IPS-18a (cell line): Measurements from ENCODE around the gene PREX1.

ENCODE experiments used
- H3K27ac ChIP-seq: one replicate; pipeline ENCODE4 v1.5.1; 2013; ENCODE audit warnings: low read length
- H3K27me3 ChIP-seq: one replicate; pipeline ENCODE4 v1.6.1; 2013; ENCODE audit warnings: mild to moderate bottlenecking, low read length; ENCODE audit not compliant: control insufficient read depth, insufficient read depth
- H3K36me3 ChIP-seq: one replicate; pipeline ENCODE4 v1.6.1; 2013; ENCODE audit warnings: low read depth, low read length; ENCODE audit not compliant: control insufficient read depth
- H3K4me1 ChIP-seq: one replicate; pipeline ENCODE4 v1.6.1; 2013; ENCODE audit warnings: low read depth, low read length; ENCODE audit not compliant: control insufficient read depth
- H3K4me3 ChIP-seq: one replicate; pipeline ENCODE4 v1.5.1; 2013; ENCODE audit warnings: low read length
- H3K9ac ChIP-seq: one replicate; pipeline ENCODE4 v1.6.1; 2013; ENCODE audit warnings: mild to moderate bottlenecking, low read length, moderate library complexity
- H3K9me3 ChIP-seq: one replicate; pipeline ENCODE4 v1.6.1; 2013; ENCODE audit warnings: low read depth, low read length; ENCODE audit not compliant: control insufficient read depth

PREX1 gene

GRCh38 chr20:48731536-48731935 lies 96.3 kb downstream of the PREX1 start:
- H3K4me1 ChIP-seq = peaks cover 3% of the 10 kb centered on the region
- H3K9me3 ChIP-seq = no peaks in the 10 kb centered on the region
- H3K9ac ChIP-seq = no peak overlapping the region
- H3K27me3 ChIP-seq = no peaks in the 10 kb centered on the region
- no peak overlapping the region for H3K4me3 ChIP-seq
- H3K36me3 ChIP-seq = no peaks in the 10 kb centered on the region
- no peak overlapping the region for H3K27ac ChIP-seq

DNA sequence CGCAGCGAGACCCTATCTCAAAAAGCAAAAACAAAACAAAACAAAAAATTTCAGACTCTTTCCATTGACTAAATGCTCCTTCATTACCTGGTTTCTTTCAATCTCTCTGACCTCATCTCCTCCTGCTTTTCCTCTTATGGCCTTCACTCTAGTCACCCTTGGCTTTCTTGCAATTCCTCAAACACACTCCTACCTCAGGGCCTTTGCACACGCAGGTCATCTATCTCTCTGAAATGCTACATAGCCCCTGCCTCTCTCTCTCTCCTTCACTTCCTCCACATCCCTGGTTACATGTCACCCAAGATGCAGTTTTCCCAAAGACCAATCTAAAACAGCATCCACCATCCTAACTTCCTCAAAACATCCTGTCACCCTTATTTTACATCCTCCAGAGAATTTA lies 96.8 kb downstream of the PREX1 start:
- Histone ChIP-seq H3K27ac (no peak overlapping the region), H3K9ac (no peak overlapping the region), H3K4me3 (no peak overlapping the region), H3K36me3 (no peaks in the 10 kb centered on the region), H3K4me1 (peaks cover 3% of the 10 kb centered on the region), H3K9me3 (no peaks in the 10 kb centered on the region), H3K27me3 (no peaks in the 10 kb centered on the region)

- Histone ChIP-seq H3K9ac (no peak overlapping the region), H3K4me3 (no peak overlapping the region), H3K4me1 (peaks cover 3% of the 10 kb centered on the region), H3K36me3 (no peaks in the 10 kb centered on the region), H3K9me3 (no peaks in the 10 kb centered on the region), H3K27me3 (no peaks in the 10 kb centered on the region), H3K27ac (no peak overlapping the region)
These were observed 98.3 kb downstream of the PREX1 start for GRCh38 chr20:48729538-48729937.

- Histone ChIP-seq H3K27ac (no peak overlapping the region), H3K9ac (no peak overlapping the region)
These were observed 99.6 kb downstream of the PREX1 start for GRCh38 chr20:48728042-48728825.

GRCh38 chr20:48727226-48727625 lies 100.6 kb downstream of the PREX1 start:
- Histone ChIP-seq H3K9me3 (no peaks in the 10 kb centered on the region), H3K27ac (no peak overlapping the region), H3K4me3 (no peak overlapping the region), H3K9ac (no peak overlapping the region), H3K36me3 (no peaks in the 10 kb centered on the region), H3K4me1 (peaks cover 16% of the 10 kb centered on the region), H3K27me3 (no peaks in the 10 kb centered on the region)

More at GRCh38 chr20:48728042-48728825, 99.6 kb downstream of the PREX1 start:
- Histone ChIP-seq H3K36me3 (no peaks in the 10 kb centered on the region), H3K9me3 (no peaks in the 10 kb centered on the region), H3K4me3 (no peak overlapping the region), H3K27me3 (no peaks in the 10 kb centered on the region), H3K4me1 (peaks cover 8% of the 10 kb centered on the region)

DNA sequence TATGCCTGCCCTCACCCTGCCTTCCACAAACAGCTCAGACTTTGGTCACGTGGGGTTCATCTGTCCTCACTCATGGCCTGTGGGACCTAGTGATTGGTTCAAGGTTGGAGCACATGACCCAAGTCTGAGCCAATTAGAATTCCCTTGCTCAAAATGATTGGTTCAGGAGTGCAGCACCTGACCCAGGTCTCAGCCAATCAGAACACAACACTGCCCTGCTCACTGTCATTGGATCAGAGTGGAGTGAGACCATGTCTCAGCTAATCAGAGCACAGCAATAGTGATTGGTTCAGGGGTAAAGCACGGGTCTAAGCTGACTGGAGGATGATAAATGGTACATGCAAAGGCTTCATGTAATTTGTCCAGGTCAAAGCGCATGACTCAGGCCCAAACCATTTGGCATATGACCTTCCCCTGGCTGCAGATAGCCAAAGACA lies 102.2 kb downstream of the PREX1 start:
- Histone ChIP-seq H3K9me3 (no peaks in the 10 kb centered on the region), H3K4me1 (peaks cover 16% of the 10 kb centered on the region)

GRCh38 chr20:48724891-48725554 lies 102.8 kb downstream of the PREX1 start:
- no peaks in the 10 kb centered on the region for H3K36me3 ChIP-seq
- peaks cover 14% of the 10 kb centered on the region for H3K4me1 ChIP-seq

More for the DNA sequence above, 102.2 kb downstream of the PREX1 start:
- Histone ChIP-seq H3K36me3 (no peaks in the 10 kb centered on the region), H3K27me3 (no peaks in the 10 kb centered on the region), H3K27ac (no peak overlapping the region), H3K4me3 (no peak overlapping the region), H3K9ac (no peak overlapping the region)

GRCh38 chr20:48724382-48724781 lies 103.4 kb downstream of the PREX1 start:
- Histone ChIP-seq H3K9me3 (no peaks in the 10 kb centered on the region), H3K27me3 (no peaks in the 10 kb centered on the region), H3K4me1 (peaks cover 14% of the 10 kb centered on the region), H3K9ac (no peak overlapping the region), H3K36me3 (no peaks in the 10 kb centered on the region), H3K27ac (no peak overlapping the region), H3K4me3 (no peak overlapping the region)

More at GRCh38 chr20:48724891-48725554, 102.8 kb downstream of the PREX1 start:
- no peaks in the 10 kb centered on the region for H3K27me3 ChIP-seq
- no peak overlapping the region for H3K4me3 ChIP-seq
- H3K9ac ChIP-seq = no peak overlapping the region
- no peak overlapping the region for H3K27ac ChIP-seq
- H3K9me3 ChIP-seq = no peaks in the 10 kb centered on the region

- Histone ChIP-seq H3K4me3 (no peak overlapping the region), H3K36me3 (no peaks in the 10 kb centered on the region), H3K9ac (no peak overlapping the region), H3K9me3 (no peaks in the 10 kb centered on the region), H3K27ac (no peak overlapping the region), H3K4me1 (peaks cover 14% of the 10 kb centered on the region), H3K27me3 (no peaks in the 10 kb centered on the region)
These were observed 104.2 kb downstream of the PREX1 start for GRCh38 chr20:48723308-48724264.

DNA sequence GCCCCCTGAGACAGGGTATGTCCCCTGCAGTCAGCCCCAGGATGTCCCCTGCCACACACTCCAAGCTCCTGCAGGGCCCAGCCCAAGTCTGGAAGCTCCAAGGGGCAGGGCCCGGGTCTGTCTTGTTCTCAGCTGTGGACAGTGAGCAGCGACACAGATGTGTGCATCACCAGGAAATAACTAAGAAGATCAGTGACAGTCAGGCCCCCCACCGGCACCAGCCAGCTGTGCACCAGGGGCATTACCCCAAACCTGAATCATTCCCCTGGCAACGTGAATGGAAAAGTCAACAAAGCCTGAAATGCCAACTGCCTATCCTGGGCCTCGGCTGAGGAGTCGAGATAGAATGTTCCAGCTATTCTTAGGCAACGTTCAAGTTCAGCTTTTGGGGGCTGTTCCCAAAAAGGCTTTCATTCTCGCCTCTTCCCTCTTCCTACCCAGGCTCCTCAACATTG lies 105.0 kb downstream of the PREX1 start:
- Histone ChIP-seq H3K27me3 (no peaks in the 10 kb centered on the region), H3K4me3 (no peak overlapping the region), H3K9ac (no peak overlapping the region), H3K36me3 (no peaks in the 10 kb centered on the region), H3K27ac (no peak overlapping the region), H3K4me1 (peaks cover 14% of the 10 kb centered on the region), H3K9me3 (no peaks in the 10 kb centered on the region)
